Caco-2 (cell line): ENCODE results near the gene DMBT1. TPM values are rescaled to one million over a fixed set of nuclear protein-coding genes. Genes with fewer than 3 reads are reported as not detected.

ENCODE experiments used
- BruUV-seq: library from RNA; stranded (reverse); fragments of 400-500 nt; replicated peaks from 2 replicates; lab custom pipeline; 2021; lab: Mats Ljungman, UMichigan
- CTCF ChIA-PET: fragments of 300-600 bp; sonication (Branson Sonifier 250); formaldehyde crosslinking; loops from one replicate; lab custom pipeline; 2022; ENCODE audit warnings: antibody characterized with exemption; lab: Charles Lee
- POLR2A ChIA-PET: fragments of 300-600 bp; sonication (Branson Sonifier 250); formaldehyde crosslinking; loops from one replicate; lab custom pipeline; 2022; ENCODE audit warnings: antibody characterized with exemption; lab: Charles Lee
- DNase-seq, 2 experiments: peaks; one replicate each; pipeline versions ENCODE4 v3.0.0 to v3.0.0-alpha.2; 2020 to 2022
- H3K27me3 ChIP-seq: replicated peaks from 2 replicates; pipeline ENCODE4 v1.6.0; 2011; ENCODE audit warnings: low read length; ENCODE audit not compliant: control insufficient read depth, insufficient read depth
- H3K36me3 ChIP-seq: 2 replicates; pipeline ENCODE4 v1.5.1; 2011; ENCODE audit warnings: low read length; ENCODE audit not compliant: control insufficient read depth, insufficient read depth
- H3K4me1 ChIP-seq: fragments of 250-450 bp; sonication (Bioruptor Pico); 2 replicates; pipeline ENCODE4 v1.5.1; 2020; ENCODE audit warnings: mild to moderate bottlenecking
- H3K4me3 ChIP-seq: 2 replicates; pipeline ENCODE4 v1.5.1; 2011; ENCODE audit warnings: low read depth, mild to moderate bottlenecking, control low read depth, low read length
- H3K9me3 ChIP-seq: fragments of 250-450 bp; sonication (Bioruptor Pico); 2 replicates; pipeline ENCODE4 v1.5.1; 2020; ENCODE audit warnings: mild to moderate bottlenecking, moderate library complexity
- H3K27ac Mint-ChIP-seq: one replicate; pipeline ENCODE4 v1.8.0; 2022; ENCODE audit warnings: mixed read lengths; ENCODE audit not compliant: unreplicated experiment
- H3K27me3 Mint-ChIP-seq: one replicate; pipeline ENCODE4 v1.8.0; 2022; ENCODE audit warnings: mixed read lengths; ENCODE audit not compliant: insufficient read depth, unreplicated experiment
- H3K36me3 Mint-ChIP-seq: one replicate; pipeline ENCODE4 v1.8.0; 2022; ENCODE audit warnings: mild to moderate bottlenecking, mixed read lengths; ENCODE audit not compliant: insufficient read depth, unreplicated experiment
- H3K4me1 Mint-ChIP-seq: one replicate; pipeline ENCODE4 v1.8.0; 2022; ENCODE audit warnings: low read depth, mixed read lengths; ENCODE audit not compliant: unreplicated experiment
- H3K4me3 Mint-ChIP-seq: one replicate; pipeline ENCODE4 v1.8.0; 2022; ENCODE audit warnings: mild to moderate bottlenecking, moderate library complexity, mixed read lengths; ENCODE audit not compliant: unreplicated experiment
- H3K9me3 Mint-ChIP-seq: one replicate; pipeline ENCODE4 v1.8.0; 2022; ENCODE audit warnings: mixed read lengths; ENCODE audit not compliant: unreplicated experiment
- intact Hi-C: fragments of 100-400 bp; cut with micrococcal nuclease; formaldehyde crosslinking; loops from one replicate; pipeline ENCODE4 v1.10.0; 2022; ENCODE audit not compliant: unreplicated experiment
- total RNA-seq: library from RNA; stranded (reverse); gene quantifications from 2 replicates; pipeline ENCODE4 v1.2.3, GENCODE V29; 2022
- TF ChIP-seq, protein P1 (sequence below), 2 experiments: fragments of 200-600 bp in 1 of 2; IDR thresholded peaks; 1 replicate in 1 of 2; 2 replicates in 1 of 2; pipeline versions ENCODE4 v1.5.1 to v1.8.0; 2011 to 2022; ENCODE audit warnings: antibody characterized with exemption in 1 of 2, control low read depth in 1 of 2, inconsistent platforms in 1 of 2, low read depth in 1 of 2, low read length in 1 of 2, mild to moderate bottlenecking in 1 of 2, moderate library complexity in 1 of 2; ENCODE audit not compliant: insufficient read depth in 1 of 2, severe bottlenecking in 1 of 2, unreplicated experiment in 1 of 2

The DMBT1 gene
- total RNA-seq, 1 experiment from 2014 or later = not detected

DNA sequence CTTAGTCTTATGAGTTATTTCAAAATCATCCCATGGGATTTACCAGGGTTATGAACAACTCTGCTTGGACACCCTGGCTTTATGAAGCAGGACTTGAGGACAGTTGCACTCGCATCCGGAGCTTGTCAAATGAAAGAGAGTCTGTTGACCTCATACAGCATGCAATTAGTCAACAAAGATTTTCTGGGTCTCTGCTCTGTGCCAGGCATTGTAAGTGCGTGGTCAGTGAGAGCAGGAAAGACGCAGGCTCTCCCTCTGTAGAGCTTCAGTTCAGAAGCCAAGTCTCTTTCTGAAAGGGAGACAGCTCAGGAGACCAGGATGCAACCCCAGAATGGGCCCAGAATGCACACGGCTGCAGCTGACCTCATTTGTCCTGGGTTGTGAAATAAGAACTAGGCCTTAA, 45.5 kb upstream of the DMBT1 start:
- no peaks in the 10 kb centered on the region for H3K4me1 ChIP-seq
- intact Hi-C loops = no loop called here
- H3K9me3 ChIP-seq = no peaks in the 10 kb centered on the region
- Mint-ChIP-seq H3K4me1 (no peaks in the 10 kb centered on the region), H3K27me3 (peaks cover 3% of the 10 kb centered on the region), H3K36me3 (no peaks in the 10 kb centered on the region), H3K9me3 (no peaks in the 10 kb centered on the region), H3K27ac (no peak overlapping the region), H3K4me3 (no peak overlapping the region)
- POLR2A ChIA-PET = no interaction called here
- CTCF ChIA-PET = interaction anchor here (0.9 kb wide), 1 partner anchor 247 kb away, joined by 3 read pairs; no protein-coding TSS in a partner anchor
- no peaks in the 10 kb centered on the region for H3K36me3 ChIP-seq
- no TSS peak for BruUV-seq
- no peak overlapping the region for H3K4me3 ChIP-seq
- TF ChIP-seq, protein P1, sequence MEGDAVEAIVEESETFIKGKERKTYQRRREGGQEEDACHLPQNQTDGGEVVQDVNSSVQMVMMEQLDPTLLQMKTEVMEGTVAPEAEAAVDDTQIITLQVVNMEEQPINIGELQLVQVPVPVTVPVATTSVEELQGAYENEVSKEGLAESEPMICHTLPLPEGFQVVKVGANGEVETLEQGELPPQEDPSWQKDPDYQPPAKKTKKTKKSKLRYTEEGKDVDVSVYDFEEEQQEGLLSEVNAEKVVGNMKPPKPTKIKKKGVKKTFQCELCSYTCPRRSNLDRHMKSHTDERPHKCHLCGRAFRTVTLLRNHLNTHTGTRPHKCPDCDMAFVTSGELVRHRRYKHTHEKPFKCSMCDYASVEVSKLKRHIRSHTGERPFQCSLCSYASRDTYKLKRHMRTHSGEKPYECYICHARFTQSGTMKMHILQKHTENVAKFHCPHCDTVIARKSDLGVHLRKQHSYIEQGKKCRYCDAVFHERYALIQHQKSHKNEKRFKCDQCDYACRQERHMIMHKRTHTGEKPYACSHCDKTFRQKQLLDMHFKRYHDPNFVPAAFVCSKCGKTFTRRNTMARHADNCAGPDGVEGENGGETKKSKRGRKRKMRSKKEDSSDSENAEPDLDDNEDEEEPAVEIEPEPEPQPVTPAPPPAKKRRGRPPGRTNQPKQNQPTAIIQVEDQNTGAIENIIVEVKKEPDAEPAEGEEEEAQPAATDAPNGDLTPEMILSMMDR (IDR thresholded peaks at IDR 0.05; ENCODE audit: insufficient read depth in 1 of 2, low read depth in 1 of 2, low read length in 1 of 2, severe bottlenecking in 1 of 2, unreplicated experiment in 1 of 2) = no peak
- no peaks in the 10 kb centered on the region for H3K27me3 ChIP-seq
- no peak for DNase-seq

- Mint-ChIP-seq H3K4me3 (no peak overlapping the region), H3K27ac (no peak overlapping the region), H3K9me3 (no peaks in the 10 kb centered on the region), H3K4me1 (no peaks in the 10 kb centered on the region), H3K36me3 (no peaks in the 10 kb centered on the region), H3K27me3 (peaks cover 4% of the 10 kb centered on the region)
- Histone ChIP-seq H3K4me3 (no peak overlapping the region), H3K9me3 (no peaks in the 10 kb centered on the region), H3K36me3 (no peaks in the 10 kb centered on the region), H3K27me3 (no peaks in the 10 kb centered on the region), H3K4me1 (no peaks in the 10 kb centered on the region)
- intact Hi-C loops = no loop called here
- CTCF ChIA-PET = interaction anchor here (0.5 to 0.9 kb wide), 2 partner anchors 10 to 247 kb away, joined by 3 read pairs; no protein-coding TSS in a partner anchor
- POLR2A ChIA-PET = no interaction called here
- DNase-seq = no peak
- TF ChIP-seq, protein P1 (IDR thresholded peaks at IDR 0.05; ENCODE audit: insufficient read depth in 1 of 2, low read depth in 1 of 2, low read length in 1 of 2, severe bottlenecking in 1 of 2, unreplicated experiment in 1 of 2) = no peak
- BruUV-seq = no TSS peak
Observed at GRCh38 chr10:122515588-122516231, 44.8 kb upstream of the DMBT1 start.

DNA sequence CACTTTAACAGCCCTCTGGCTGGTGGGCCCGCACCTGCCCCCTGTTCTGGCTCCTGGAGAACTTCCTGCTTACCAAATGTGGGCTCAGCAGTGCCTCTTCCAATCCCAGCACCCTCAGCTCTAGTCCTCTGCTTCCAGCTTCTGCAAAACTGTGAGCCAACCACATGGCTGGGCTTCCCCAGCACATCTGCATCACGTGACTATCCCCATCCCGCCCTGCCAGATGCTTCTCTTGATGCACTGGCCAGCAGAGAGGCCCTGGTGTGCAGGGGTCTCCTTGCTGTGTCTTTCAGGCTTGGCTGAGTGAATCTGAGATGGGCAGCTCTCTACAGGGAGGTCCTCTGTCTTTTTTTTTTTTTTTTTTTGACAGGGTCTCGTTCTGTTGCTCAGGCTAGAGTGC, 43.8 kb upstream of the DMBT1 start:
- ChIA-PET CTCF (interaction anchor here (0.7 kb wide), 2 partner anchors 23 to 82 kb away, joined by 6 to 7 read pairs; no protein-coding TSS in a partner anchor), POLR2A (interaction anchor here (0.6 kb wide), 1 partner anchor 139 kb away, joined by 4 read pairs; no protein-coding TSS in a partner anchor)
- Histone ChIP-seq H3K36me3 (no peaks in the 10 kb centered on the region), H3K4me1 (no peaks in the 10 kb centered on the region), H3K9me3 (no peaks in the 10 kb centered on the region), H3K4me3 (no peak overlapping the region), H3K27me3 (no peaks in the 10 kb centered on the region)
- no peaks in the 10 kb centered on the region for H3K36me3 Mint-ChIP-seq
- H3K4me3 Mint-ChIP-seq = no peak overlapping the region
- H3K9me3 Mint-ChIP-seq = no peaks in the 10 kb centered on the region
- no peaks in the 10 kb centered on the region for H3K4me1 Mint-ChIP-seq
- DNase-seq = no peak
- no TSS peak for BruUV-seq
- H3K27me3 Mint-ChIP-seq = peaks cover 6% of the 10 kb centered on the region
- H3K27ac Mint-ChIP-seq = no peak overlapping the region
- intact Hi-C loops = no loop called here
- TF ChIP-seq, protein P1 (IDR thresholded peaks at IDR 0.05; ENCODE audit: insufficient read depth in 1 of 2, low read depth in 1 of 2, low read length in 1 of 2, severe bottlenecking in 1 of 2, unreplicated experiment in 1 of 2) = no peak
